Measurements from ENCODE around the gene DESI1. TPM values are rescaled to one million over a fixed set of nuclear protein-coding genes. Genes with fewer than 3 reads are reported as not detected.
A peak's percentile ranks its signal among the peaks of the same experiment; 100 is the strongest.
"Not testable (repeated sequence)": the region's sequence is repeated elsewhere in the genome, so short reads cannot be mapped to it uniquely, and the experiment has no call there.

DESI1 gene
- total RNA-seq (10 to 100 TPM; 16.3 to 19.1 TPM), total RNA-seq (33.2 to 50.9 reads per million in 2 donors)

- Mint-ChIP-seq H3K27ac (peak within 1 kb of the TSS; percentile 98), H3K27me3 (no peaks in the 10 kb centered on the region), H3K36me3 (ENCODE audit: low read depth) (no peaks in the 10 kb centered on the region), H3K4me3 (peak within 1 kb of the TSS; percentile 97), H3K4me1 (peaks cover 18% of the 10 kb centered on the region)
- H3K9me3 ChIP-seq (ENCODE audit: control insufficient read depth, low read length, poor library complexity, severe bottlenecking) = no peaks in the 10 kb centered on the region
- no peak for DNase-seq
- peak; percentile 24 for ATAC-seq
Measured at GRCh38 chr22:41620589-41621098, at the start of gene DESI1. DESI1 (minus strand) TSS chr22:41621043; CDS start chr22:41620839, 204 bp downstream.

GRCh38 chr22:41668971-41669911 is 48.4 kb upstream of the DESI1 start:
- H3K9me3 ChIP-seq (ENCODE audit: control insufficient read depth, low read length, poor library complexity, severe bottlenecking) = no peaks in the 10 kb centered on the region
- Mint-ChIP-seq H3K4me3 (no peak overlapping the region), H3K27ac (peak overlapping the region; percentile 97), H3K36me3 (ENCODE audit: low read depth) (peaks cover 2% of the 10 kb centered on the region), H3K27me3 (no peaks in the 10 kb centered on the region), H3K4me1 (peaks cover 9% of the 10 kb centered on the region)
- DNase-seq = no peak
- ATAC-seq = no peak

GRCh38 chr22:41664951-41665350 is 44.1 kb upstream of the DESI1 start:
- ATAC-seq (no peak), DNase-seq (no peak)
- Mint-ChIP-seq H3K4me1 (peaks cover 9% of the 10 kb centered on the region), H3K36me3 (ENCODE audit: low read depth) (peaks cover 11% of the 10 kb centered on the region), H3K4me3 (no peak overlapping the region), H3K27me3 (no peaks in the 10 kb centered on the region), H3K27ac (peak overlapping the region; percentile 85)
- no peaks in the 10 kb centered on the region for H3K9me3 ChIP-seq (ENCODE audit: control insufficient read depth, low read length, poor library complexity, severe bottlenecking)

GRCh38 chr22:41664490-41664889 is 43.6 kb upstream of the DESI1 start:
- Mint-ChIP-seq H3K27ac (peak overlapping the region; percentile 85), H3K4me1 (peaks cover 9% of the 10 kb centered on the region), H3K4me3 (no peak overlapping the region), H3K27me3 (no peaks in the 10 kb centered on the region), H3K36me3 (ENCODE audit: low read depth) (peaks cover 11% of the 10 kb centered on the region)
- no peaks in the 10 kb centered on the region for H3K9me3 ChIP-seq (ENCODE audit: control insufficient read depth, low read length, poor library complexity, severe bottlenecking)
- DNase-seq = no peak
- no peak for ATAC-seq

- not testable (repeated sequence) for H3K9me3 ChIP-seq (ENCODE audit: control insufficient read depth, low read length, poor library complexity, severe bottlenecking); H3K27me3 Mint-ChIP-seq; DNase-seq; H3K4me1 Mint-ChIP-seq; ATAC-seq
- peak overlapping the region; percentile 28 for H3K4me3 Mint-ChIP-seq
- peak overlapping the region; percentile 85 for H3K27ac Mint-ChIP-seq
- H3K36me3 Mint-ChIP-seq (ENCODE audit: low read depth) = peaks cover 11% of the 10 kb centered on the region
Measured at GRCh38 chr22:41663594-41663993, 42.8 kb upstream of the DESI1 start.

DNA sequence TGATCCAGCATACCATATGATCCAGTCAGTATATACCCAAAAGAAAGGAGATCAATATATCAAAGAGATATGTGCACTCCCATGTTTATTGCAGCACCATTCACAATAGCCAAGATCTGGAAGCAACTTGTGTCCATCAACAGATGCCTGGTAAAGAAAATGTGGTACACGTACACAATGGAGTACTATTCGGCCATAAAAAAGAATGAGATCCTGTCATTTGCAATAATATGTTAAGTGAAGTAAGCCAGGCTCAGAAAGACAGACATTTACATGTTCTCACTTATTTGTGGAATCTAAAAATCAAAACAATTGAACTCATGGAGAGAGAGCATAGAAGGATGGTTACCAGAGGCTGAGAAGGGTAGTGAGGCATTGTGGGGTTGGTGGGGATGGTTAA is 40.9 kb upstream of the DESI1 start:
- Mint-ChIP-seq H3K27ac (no peak overlapping the region), H3K36me3 (ENCODE audit: low read depth) (peaks cover 11% of the 10 kb centered on the region)
- ATAC-seq = no peak

DNA sequence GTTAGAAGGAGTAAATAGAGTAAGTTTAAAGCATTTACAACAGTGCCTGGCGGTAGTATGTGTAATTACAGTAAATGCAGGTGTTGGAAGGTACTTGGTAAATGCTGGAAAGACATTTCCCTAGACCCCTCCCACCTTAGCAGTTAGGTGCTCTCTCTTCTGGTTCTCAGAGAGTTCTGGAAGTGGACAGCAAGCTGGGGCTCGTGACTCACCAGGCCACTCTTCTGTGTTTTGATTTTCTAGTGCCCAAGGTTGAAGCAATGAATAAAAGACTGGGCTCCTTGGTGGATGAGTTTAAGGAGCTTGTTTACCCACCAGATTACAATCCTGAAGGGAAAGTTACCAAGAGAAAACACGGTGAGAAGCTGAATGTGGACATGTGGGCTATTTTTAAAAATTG is 40.2 kb upstream of the DESI1 start:
- Mint-ChIP-seq H3K36me3 (ENCODE audit: low read depth) (peaks cover 11% of the 10 kb centered on the region), H3K27ac (no peak overlapping the region), H3K27me3 (no peaks in the 10 kb centered on the region), H3K4me1 (peaks cover 2% of the 10 kb centered on the region), H3K4me3 (no peak overlapping the region)
- no peaks in the 10 kb centered on the region for H3K9me3 ChIP-seq (ENCODE audit: control insufficient read depth, low read length, poor library complexity, severe bottlenecking)
- ATAC-seq (no peak), DNase-seq (no peak)

More for the DNA sequence above, 40.9 kb upstream of the DESI1 start:
- no peaks in the 10 kb centered on the region for H3K9me3 ChIP-seq (ENCODE audit: control insufficient read depth, low read length, poor library complexity, severe bottlenecking)
- H3K27me3 Mint-ChIP-seq = no peaks in the 10 kb centered on the region
- DNase-seq = no peak
- peaks cover 4% of the 10 kb centered on the region for H3K4me1 Mint-ChIP-seq
- no peak overlapping the region for H3K4me3 Mint-ChIP-seq

GRCh38 chr22:41660416-41660815 is 39.6 kb upstream of the DESI1 start:
- H3K4me1 Mint-ChIP-seq = peaks cover 2% of the 10 kb centered on the region
- ATAC-seq = no peak
- no peak overlapping the region for H3K27ac Mint-ChIP-seq

DNA sequence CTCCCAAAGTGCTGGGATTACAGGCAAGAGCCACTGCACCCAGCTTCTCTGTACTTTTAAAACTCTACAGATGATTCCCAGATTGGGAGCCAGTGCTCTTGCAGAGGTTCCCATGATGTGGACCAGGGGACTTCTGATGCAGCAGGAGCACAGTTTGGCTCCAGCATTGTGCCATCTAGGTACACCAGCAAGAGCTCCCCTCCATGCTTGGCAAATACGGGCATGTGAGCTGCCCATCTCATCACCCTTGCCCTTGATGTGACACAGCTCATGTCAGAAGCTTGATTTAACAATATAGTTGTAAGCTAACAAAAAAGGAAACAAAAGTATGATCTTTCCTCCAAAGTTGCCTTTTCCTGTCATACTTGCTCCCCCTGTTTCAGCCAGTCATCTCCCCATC is 39.1 kb upstream of the DESI1 start:
- DNase-seq (no peak), ATAC-seq (no peak)
- H3K27ac Mint-ChIP-seq = no peak overlapping the region
- H3K27me3 Mint-ChIP-seq = no peaks in the 10 kb centered on the region
- no peaks in the 10 kb centered on the region for H3K9me3 ChIP-seq (ENCODE audit: control insufficient read depth, low read length, poor library complexity, severe bottlenecking)
- H3K4me3 Mint-ChIP-seq = peak overlapping the region; percentile 67
- peaks cover 2% of the 10 kb centered on the region for H3K4me1 Mint-ChIP-seq
- H3K36me3 Mint-ChIP-seq (ENCODE audit: low read depth) = peaks cover 11% of the 10 kb centered on the region

More at GRCh38 chr22:41660416-41660815, 39.6 kb upstream of the DESI1 start:
- Mint-ChIP-seq H3K4me3 (peak overlapping the region; percentile 67), H3K27me3 (no peaks in the 10 kb centered on the region), H3K36me3 (ENCODE audit: low read depth) (peaks cover 11% of the 10 kb centered on the region)
- no peak for DNase-seq
- no peaks in the 10 kb centered on the region for H3K9me3 ChIP-seq (ENCODE audit: control insufficient read depth, low read length, poor library complexity, severe bottlenecking)

GRCh38 chr22:41658869-41659268 is 38.0 kb upstream of the DESI1 start:
- Mint-ChIP-seq H3K27ac (peak overlapping the region; percentile 57), H3K36me3 (ENCODE audit: low read depth) (peaks cover 11% of the 10 kb centered on the region), H3K4me3 (no peak overlapping the region), H3K27me3 (no peaks in the 10 kb centered on the region), H3K4me1 (peaks cover 2% of the 10 kb centered on the region)
- DNase-seq (no peak), ATAC-seq (no peak)
- no peaks in the 10 kb centered on the region for H3K9me3 ChIP-seq (ENCODE audit: control insufficient read depth, low read length, poor library complexity, severe bottlenecking)

DNA sequence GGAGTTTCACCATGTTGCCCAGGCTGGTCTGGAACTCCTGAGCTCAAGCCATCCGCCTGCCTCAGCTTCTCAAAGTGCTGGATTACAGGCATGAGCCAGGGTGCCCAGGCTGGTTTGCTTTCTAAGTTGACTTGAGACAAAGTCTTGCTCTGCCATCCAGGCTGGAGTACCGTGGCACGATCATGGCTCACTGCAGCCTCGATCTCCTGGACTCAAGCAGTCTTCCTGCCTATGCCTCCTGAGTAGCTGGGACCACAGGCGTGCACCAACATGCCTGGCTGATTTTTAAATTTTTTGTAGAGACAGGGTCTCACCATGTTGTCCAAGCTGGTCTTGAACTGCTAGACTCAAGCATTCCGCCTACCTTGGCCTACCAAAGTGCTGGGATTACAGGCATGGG is 36.9 kb upstream of the DESI1 start:
- DNase-seq (no peak), ATAC-seq (no peak)
- Mint-ChIP-seq H3K27ac (peak overlapping the region; percentile 57), H3K4me1 (peaks cover 2% of the 10 kb centered on the region), H3K27me3 (no peaks in the 10 kb centered on the region), H3K4me3 (peak overlapping the region; percentile 33), H3K36me3 (ENCODE audit: low read depth) (peaks cover 11% of the 10 kb centered on the region)
- no peaks in the 10 kb centered on the region for H3K9me3 ChIP-seq (ENCODE audit: control insufficient read depth, low read length, poor library complexity, severe bottlenecking)

DNA sequence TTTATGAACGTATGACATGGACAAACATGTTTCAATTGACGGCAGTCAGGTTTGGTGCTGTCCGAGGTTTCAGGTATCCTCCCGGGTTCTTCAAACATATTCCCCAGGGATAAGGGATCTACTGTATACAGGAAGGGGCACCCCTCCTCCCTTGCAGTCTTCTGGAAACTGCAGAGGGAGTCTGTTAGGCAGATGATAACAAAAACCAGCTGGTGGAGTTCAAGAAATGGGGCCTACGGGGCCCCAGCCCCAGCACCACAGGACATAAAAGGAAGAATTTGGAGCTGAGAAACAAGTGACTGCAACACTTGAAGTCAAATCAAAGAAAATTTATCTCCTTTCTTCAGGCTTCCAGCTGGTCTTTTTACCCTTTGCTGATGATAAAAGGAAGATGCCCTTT is 35.7 kb upstream of the DESI1 start:
- Mint-ChIP-seq H3K4me3 (no peak overlapping the region), H3K27me3 (no peaks in the 10 kb centered on the region), H3K27ac (no peak overlapping the region), H3K36me3 (ENCODE audit: low read depth) (peaks cover 7% of the 10 kb centered on the region), H3K4me1 (peaks cover 2% of the 10 kb centered on the region)
- H3K9me3 ChIP-seq (ENCODE audit: control insufficient read depth, low read length, poor library complexity, severe bottlenecking) = no peaks in the 10 kb centered on the region
- ATAC-seq (no peak), DNase-seq (no peak)

- ATAC-seq (no peak), DNase-seq (no peak)
- Mint-ChIP-seq H3K4me1 (no peaks in the 10 kb centered on the region), H3K27me3 (no peaks in the 10 kb centered on the region), H3K36me3 (ENCODE audit: low read depth) (no peaks in the 10 kb centered on the region), H3K27ac (peak overlapping the region; percentile 9), H3K4me3 (no peak overlapping the region)
- H3K9me3 ChIP-seq (ENCODE audit: control insufficient read depth, low read length, poor library complexity, severe bottlenecking) = no peaks in the 10 kb centered on the region
Measured at GRCh38 chr22:41654322-41654721, 33.5 kb upstream of the DESI1 start.
